GM18507 (cell line): ENCODE measurements around the gene RUVBL1.

Experiments
- DNase-seq: peaks from one replicate; pipeline ENCODE4 v3.0.0; 2011; ENCODE audit warnings: low read depth; ENCODE audit not compliant: insufficient read length; ENCODE audit errors: extremely low spot score
- FAIRE-seq: peaks from 2 replicates; lab custom pipeline; 2011; peaks lifted over from hg19 to GRCh38; lab: Jason Lieb, UNC

The RUVBL1 gene

GRCh38 chr3:128091586-128091985 lies 32.0 kb downstream of the RUVBL1 start:
- DNase-seq, result no peak
- FAIRE-seq, result no peak

GRCh38 chr3:128089135-128089534 lies 34.5 kb downstream of the RUVBL1 start:
- DNase-seq (no peak), FAIRE-seq (no peak)

GRCh38 chr3:128084675-128085021 lies 39.0 kb downstream of the RUVBL1 start:
- no peak for DNase-seq
- FAIRE-seq, result no peak

GRCh38 chr3:128083980-128084674 lies 39.5 kb downstream of the RUVBL1 start:
- DNase-seq, result no peak
- FAIRE-seq, result no peak

- DNase-seq (no peak), FAIRE-seq (no peak)
These were observed 40.2 kb downstream of the RUVBL1 start for GRCh38 chr3:128083396-128083795.

- FAIRE-seq (no peak), DNase-seq (no peak)
These were observed 41.1 kb downstream of the RUVBL1 start for GRCh38 chr3:128082546-128082945.

- DNase-seq (no peak), FAIRE-seq (no peak)
These were observed 41.8 kb downstream of the RUVBL1 start for GRCh38 chr3:128081846-128082245.

GRCh38 chr3:128081226-128081625 lies 42.4 kb downstream of the RUVBL1 start:
- no peak for DNase-seq
- no peak for FAIRE-seq

- FAIRE-seq, result no peak
- no peak for DNase-seq
These were observed 43.1 kb downstream of the RUVBL1 start for GRCh38 chr3:128080323-128081080.

GRCh38 chr3:128079823-128080222 lies 43.8 kb downstream of the RUVBL1 start:
- FAIRE-seq, result no peak
- DNase-seq, result no peak

GRCh38 chr3:128078875-128079274 lies 44.7 kb downstream of the RUVBL1 start:
- DNase-seq, result no peak
- FAIRE-seq, result no peak

GRCh38 chr3:128078322-128078721 lies 45.3 kb downstream of the RUVBL1 start:
- DNase-seq (no peak), FAIRE-seq (no peak)

- DNase-seq, result no peak
- no peak for FAIRE-seq
These were observed 45.9 kb downstream of the RUVBL1 start for GRCh38 chr3:128077665-128078064.

- FAIRE-seq, result no peak
These were observed 46.4 kb downstream of the RUVBL1 start for GRCh38 chr3:128077202-128077624.

GRCh38 chr3:128076483-128077201 lies 47.0 kb downstream of the RUVBL1 start:
- no peak for FAIRE-seq
- no peak for DNase-seq

More at GRCh38 chr3:128077202-128077624, 46.4 kb downstream of the RUVBL1 start:
- DNase-seq, result no peak

GRCh38 chr3:128075522-128076482 lies 47.8 kb downstream of the RUVBL1 start:
- peak; percentile 61 for DNase-seq
- peak; percentile 90 for FAIRE-seq

GRCh38 chr3:128074851-128075521 lies 48.6 kb downstream of the RUVBL1 start:
- no peak for DNase-seq
- FAIRE-seq, result peak; percentile 5

GRCh38 chr3:128073807-128074206 lies 49.8 kb downstream of the RUVBL1 start:
- DNase-seq (no peak), FAIRE-seq (no peak)

GRCh38 chr3:128073185-128073725 lies 50.4 kb downstream of the RUVBL1 start:
- no peak for FAIRE-seq
- no peak for DNase-seq
